HCT116 (cell line): ENCODE data around the gene KRT78.

ENCODE experiments used
- CEBPB ChIP-seq: IDR thresholded peaks from 2 replicates; pipeline ENCODE4 v1.6.1; 2012; ENCODE audit warnings: low read depth
- ELF1 ChIP-seq: IDR thresholded peaks from 2 replicates; pipeline ENCODE4 v1.6.1; 2012; ENCODE audit warnings: low read depth, borderline replicate concordance
- EZH2 ChIP-seq: fragments of 200-600 bp; sonication (generic); IDR thresholded peaks from 2 replicates; pipeline ENCODE4 v1.6.1; 2017; ENCODE audit warnings: antibody characterized with exemption, mixed run types
- EZH2phosphoT487 ChIP-seq: fragments of 200-600 bp; IDR thresholded peaks from 2 replicates; pipeline ENCODE4 v1.6.1; 2018; ENCODE audit warnings: antibody characterized with exemption, borderline replicate concordance
- FOSL1 ChIP-seq: IDR thresholded peaks from 2 replicates; pipeline ENCODE4 v1.6.1; 2012; ENCODE audit warnings: low read depth
- POLR2A ChIP-seq: IDR thresholded peaks from 2 replicates; pipeline ENCODE4 v1.7.0; 2011; ENCODE audit warnings: borderline replicate concordance; ENCODE audit not compliant: insufficient read depth, insufficient read length; ENCODE audit errors: extremely low read depth
- POLR2AphosphoS5 ChIP-seq: IDR thresholded peaks from 2 replicates; pipeline ENCODE4 v1.6.1; 2011; ENCODE audit warnings: mild to moderate bottlenecking, low read depth, low read length, moderate library complexity
- RAD21 ChIP-seq: IDR thresholded peaks from 2 replicates; pipeline ENCODE4 v1.6.1; 2012; ENCODE audit warnings: low read depth, mild to moderate bottlenecking
- YY1 ChIP-seq: IDR thresholded peaks from 2 replicates; pipeline ENCODE4 v1.6.1; 2011; ENCODE audit warnings: low read length, low read depth, moderate library complexity, mild to moderate bottlenecking; ENCODE audit not compliant: insufficient replicate concordance; ENCODE audit errors: extremely low read depth
- ZNF274 ChIP-seq: fragments of 200-500 bp; sonication (Bioruptor generic); IDR thresholded peaks from 2 replicates; pipeline ENCODE4 v1.6.1; 2014; ENCODE audit warnings: mild to moderate bottlenecking, low read depth, low read length, inconsistent platforms
- TF ChIP-seq, protein P1 (sequence below), 3 experiments: fragments of 200-600 bp in 1 of 3; sonication (generic) in 1 of 3; IDR thresholded peaks in 2 of 3; conservative IDR thresholded peaks in 1 of 3; 2 replicates each; pipeline ENCODE4 v1.5.1; 2012 to 2017; ENCODE audit warnings: low read depth in 2 of 3, low read length in 2 of 3, antibody characterized with exemption in 1 of 3, borderline replicate concordance in 1 of 3, control low read depth in 1 of 3, mild to moderate bottlenecking in 1 of 3, mixed read lengths in 1 of 3, mixed run types in 1 of 3, moderate library complexity in 1 of 3; ENCODE audit not compliant: insufficient read depth in 1 of 3
- TF ChIP-seq, protein P2 (sequence below): IDR thresholded peaks from 2 replicates; pipeline ENCODE4 v1.6.1; 2012; ENCODE audit warnings: low read depth

DNA sequence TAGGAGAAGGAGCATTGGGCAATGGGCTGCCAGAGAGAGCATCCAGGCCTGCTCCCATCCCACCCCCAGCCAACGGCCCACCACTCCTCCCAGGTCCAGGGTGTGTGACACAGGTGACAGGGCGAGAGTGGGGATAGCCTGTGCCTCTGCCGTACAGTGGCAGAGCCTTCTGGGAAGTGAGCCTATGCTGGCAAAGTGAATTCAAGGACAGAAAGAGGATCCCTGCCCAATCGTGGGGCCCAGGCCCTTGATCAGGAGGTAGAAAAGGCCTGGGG, 14.1 kb downstream of the KRT78 start:
- TF ChIP-seq POLR2AphosphoS5 (no peak), EZH2 (no peak), FOSL1 (no peak), ELF1 (no peak), POLR2A (no peak), EZH2phosphoT487 (no peak), ZNF274 (no peak), RAD21 (no peak), YY1 (no peak), CEBPB (no peak)
- TF ChIP-seq, protein P1, sequence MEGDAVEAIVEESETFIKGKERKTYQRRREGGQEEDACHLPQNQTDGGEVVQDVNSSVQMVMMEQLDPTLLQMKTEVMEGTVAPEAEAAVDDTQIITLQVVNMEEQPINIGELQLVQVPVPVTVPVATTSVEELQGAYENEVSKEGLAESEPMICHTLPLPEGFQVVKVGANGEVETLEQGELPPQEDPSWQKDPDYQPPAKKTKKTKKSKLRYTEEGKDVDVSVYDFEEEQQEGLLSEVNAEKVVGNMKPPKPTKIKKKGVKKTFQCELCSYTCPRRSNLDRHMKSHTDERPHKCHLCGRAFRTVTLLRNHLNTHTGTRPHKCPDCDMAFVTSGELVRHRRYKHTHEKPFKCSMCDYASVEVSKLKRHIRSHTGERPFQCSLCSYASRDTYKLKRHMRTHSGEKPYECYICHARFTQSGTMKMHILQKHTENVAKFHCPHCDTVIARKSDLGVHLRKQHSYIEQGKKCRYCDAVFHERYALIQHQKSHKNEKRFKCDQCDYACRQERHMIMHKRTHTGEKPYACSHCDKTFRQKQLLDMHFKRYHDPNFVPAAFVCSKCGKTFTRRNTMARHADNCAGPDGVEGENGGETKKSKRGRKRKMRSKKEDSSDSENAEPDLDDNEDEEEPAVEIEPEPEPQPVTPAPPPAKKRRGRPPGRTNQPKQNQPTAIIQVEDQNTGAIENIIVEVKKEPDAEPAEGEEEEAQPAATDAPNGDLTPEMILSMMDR (IDR thresholded peaks at IDR 0.05 in 2 of 3, conservative IDR thresholded peaks at IDR 0.05 in 1 of 3; ENCODE audit: borderline replicate concordance in 1 of 3, insufficient read depth in 1 of 3, low read depth in 2 of 3, low read length in 2 of 3): no peak
- TF ChIP-seq, protein P2, sequence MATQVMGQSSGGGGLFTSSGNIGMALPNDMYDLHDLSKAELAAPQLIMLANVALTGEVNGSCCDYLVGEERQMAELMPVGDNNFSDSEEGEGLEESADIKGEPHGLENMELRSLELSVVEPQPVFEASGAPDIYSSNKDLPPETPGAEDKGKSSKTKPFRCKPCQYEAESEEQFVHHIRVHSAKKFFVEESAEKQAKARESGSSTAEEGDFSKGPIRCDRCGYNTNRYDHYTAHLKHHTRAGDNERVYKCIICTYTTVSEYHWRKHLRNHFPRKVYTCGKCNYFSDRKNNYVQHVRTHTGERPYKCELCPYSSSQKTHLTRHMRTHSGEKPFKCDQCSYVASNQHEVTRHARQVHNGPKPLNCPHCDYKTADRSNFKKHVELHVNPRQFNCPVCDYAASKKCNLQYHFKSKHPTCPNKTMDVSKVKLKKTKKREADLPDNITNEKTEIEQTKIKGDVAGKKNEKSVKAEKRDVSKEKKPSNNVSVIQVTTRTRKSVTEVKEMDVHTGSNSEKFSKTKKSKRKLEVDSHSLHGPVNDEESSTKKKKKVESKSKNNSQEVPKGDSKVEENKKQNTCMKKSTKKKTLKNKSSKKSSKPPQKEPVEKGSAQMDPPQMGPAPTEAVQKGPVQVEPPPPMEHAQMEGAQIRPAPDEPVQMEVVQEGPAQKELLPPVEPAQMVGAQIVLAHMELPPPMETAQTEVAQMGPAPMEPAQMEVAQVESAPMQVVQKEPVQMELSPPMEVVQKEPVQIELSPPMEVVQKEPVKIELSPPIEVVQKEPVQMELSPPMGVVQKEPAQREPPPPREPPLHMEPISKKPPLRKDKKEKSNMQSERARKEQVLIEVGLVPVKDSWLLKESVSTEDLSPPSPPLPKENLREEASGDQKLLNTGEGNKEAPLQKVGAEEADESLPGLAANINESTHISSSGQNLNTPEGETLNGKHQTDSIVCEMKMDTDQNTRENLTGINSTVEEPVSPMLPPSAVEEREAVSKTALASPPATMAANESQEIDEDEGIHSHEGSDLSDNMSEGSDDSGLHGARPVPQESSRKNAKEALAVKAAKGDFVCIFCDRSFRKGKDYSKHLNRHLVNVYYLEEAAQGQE: no peak
